ENCODE results near the gene RIPK1. TPM values are rescaled to one million over a fixed set of nuclear protein-coding genes. Genes with fewer than 3 reads are reported as not detected.

Gene RIPK1
- total and polyA plus RNA-seq, 2 of the 8 experiments (the other 6 are each of a cell fraction or from before 2014, with no cell fraction given): 5.9 to 22.9 TPM

DNA sequence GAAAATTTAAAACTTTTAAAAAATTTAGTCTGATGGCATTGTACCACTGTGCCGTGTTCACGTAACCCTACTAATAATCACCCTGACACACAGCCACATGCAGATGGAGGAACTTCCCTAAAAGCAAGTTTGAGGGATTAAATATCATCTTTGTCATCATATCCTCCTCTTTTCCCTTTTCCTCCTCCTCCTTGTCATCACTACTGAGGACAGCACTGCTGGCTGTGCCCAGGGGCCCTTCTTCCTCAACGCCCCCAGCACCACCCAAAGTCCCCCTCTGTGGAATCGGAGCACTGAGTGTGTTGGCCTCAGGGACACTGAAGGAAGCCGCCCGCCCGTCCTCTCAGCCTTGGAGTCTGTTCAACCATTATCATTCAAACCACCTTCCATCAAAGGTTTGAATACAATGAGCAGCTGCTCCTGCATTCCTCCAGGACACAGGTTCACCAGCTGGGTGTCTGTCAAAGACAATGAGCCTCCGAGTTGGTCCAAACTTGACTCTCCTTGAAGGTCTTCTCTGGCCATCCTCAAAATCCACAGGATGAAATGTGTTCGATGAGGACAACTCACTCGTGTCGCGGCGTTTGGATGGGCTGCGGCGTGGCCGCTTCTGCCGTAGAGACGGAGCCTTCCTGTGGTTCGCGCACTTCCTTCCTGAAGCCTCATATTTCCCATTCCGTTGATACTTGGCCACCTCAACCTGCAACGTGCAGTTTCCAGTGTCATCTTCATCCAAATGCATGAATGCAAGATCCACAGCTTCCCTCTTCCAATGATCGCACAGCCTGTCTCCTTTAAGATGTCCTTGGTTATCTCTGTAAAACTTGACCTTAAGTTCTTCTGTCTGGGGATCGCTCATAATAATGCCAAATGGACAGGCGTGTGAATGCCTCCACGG, 45.3 kb upstream of the RIPK1 start (continued):
- TF ChIP-seq TBP (IDR thresholded peaks at IDR 0.05; ENCODE audit: low read depth, low read length) (no peak), ASH2L (IDR thresholded peaks at IDR 0.05; ENCODE audit: low read length) (no peak), TCF12 (IDR thresholded peaks at IDR 0.05; ENCODE audit: low read depth, low read length) (peak; percentile 66; the same call in 1 of the 2 replicates)
